NCI-H1105 (cell line): ENCODE measurements around the gene ALPL.

Source experiments
- DNase-seq: peaks from one replicate; lab custom pipeline; 2025; lab: John Stamatoyannopoulos, UW

Gene ALPL

GRCh38 chr1:21618561-21619374, 109.5 kb downstream of the ALPL start:
- no peak for DNase-seq

- DNase-seq = no peak
These were observed 110.2 kb downstream of the ALPL start for GRCh38 chr1:21619375-21619947.

- no peak for DNase-seq
These were observed 110.8 kb downstream of the ALPL start for GRCh38 chr1:21620011-21620410.

GRCh38 chr1:21620496-21620895, 111.3 kb downstream of the ALPL start:
- DNase-seq = peak; percentile 10

GRCh38 chr1:21621051-21621450, 111.8 kb downstream of the ALPL start:
- DNase-seq = no peak

- DNase-seq = no peak
These were observed 112.7 kb downstream of the ALPL start for GRCh38 chr1:21621761-21622436.

- DNase-seq = no peak
These were observed 113.5 kb downstream of the ALPL start for GRCh38 chr1:21622466-21623315.

GRCh38 chr1:21623410-21623961, 114.3 kb downstream of the ALPL start:
- DNase-seq = peak; percentile 23

GRCh38 chr1:21624571-21625389, 115.6 kb downstream of the ALPL start:
- DNase-seq = no peak

GRCh38 chr1:21625390-21626190, 116.4 kb downstream of the ALPL start:
- DNase-seq = no peak

GRCh38 chr1:21626921-21627339, 117.7 kb downstream of the ALPL start:
- no peak for DNase-seq
